GM21825 (cell line): ENCODE results near the gene ZNF446.
"Not testable (repeated sequence)": the region's sequence is repeated elsewhere in the genome, so short reads cannot be mapped to it uniquely, and the experiment has no call there.

Experiments used
- ATAC-seq: cut with Tn5 transposase; IDR thresholded peaks from one replicate; pipeline ENCODE4 v1.9.1; 2021; ENCODE audit warnings: mild to moderate bottlenecking, moderate library complexity; ENCODE audit not compliant: unreplicated experiment

The ZNF446 gene

DNA sequence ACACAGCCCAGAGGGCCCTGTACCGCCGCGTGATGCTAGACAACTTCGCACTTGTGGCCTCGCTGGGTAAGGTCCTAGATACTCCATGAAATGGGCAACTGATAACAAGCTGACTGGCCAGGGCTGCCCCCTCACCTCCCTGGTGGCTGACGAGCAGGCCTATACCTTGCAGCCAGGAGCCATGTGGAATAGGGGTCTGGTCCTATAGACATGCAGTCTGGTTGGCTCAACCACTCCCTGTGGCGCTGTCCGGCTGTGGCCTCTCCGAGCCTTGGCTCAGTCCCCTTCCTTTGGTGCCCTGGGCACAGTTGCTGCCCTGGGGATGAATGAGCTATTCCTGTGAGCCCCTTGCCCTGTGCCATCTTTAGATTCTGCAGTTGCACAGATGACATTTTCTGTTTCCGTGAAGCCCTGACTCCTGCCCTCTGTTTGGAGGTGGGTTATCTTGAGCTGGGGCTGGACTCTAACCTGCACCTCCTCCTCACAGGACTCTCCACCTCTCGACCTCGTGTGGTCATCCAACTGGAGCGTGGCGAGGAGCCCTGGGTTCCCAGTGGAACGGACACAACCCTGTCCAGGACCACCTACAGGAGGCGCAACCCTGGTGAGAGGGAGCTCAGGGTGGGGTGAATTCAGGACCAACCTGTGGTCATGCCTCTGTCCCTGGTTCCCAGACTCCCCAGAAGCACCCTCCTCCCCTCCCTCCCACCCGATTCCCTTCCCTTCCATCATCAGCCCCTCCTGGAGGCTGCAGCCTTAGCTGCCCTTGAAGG, 6.7 kb upstream of the ZNF446 start:
- no peak for ATAC-seq

DNA sequence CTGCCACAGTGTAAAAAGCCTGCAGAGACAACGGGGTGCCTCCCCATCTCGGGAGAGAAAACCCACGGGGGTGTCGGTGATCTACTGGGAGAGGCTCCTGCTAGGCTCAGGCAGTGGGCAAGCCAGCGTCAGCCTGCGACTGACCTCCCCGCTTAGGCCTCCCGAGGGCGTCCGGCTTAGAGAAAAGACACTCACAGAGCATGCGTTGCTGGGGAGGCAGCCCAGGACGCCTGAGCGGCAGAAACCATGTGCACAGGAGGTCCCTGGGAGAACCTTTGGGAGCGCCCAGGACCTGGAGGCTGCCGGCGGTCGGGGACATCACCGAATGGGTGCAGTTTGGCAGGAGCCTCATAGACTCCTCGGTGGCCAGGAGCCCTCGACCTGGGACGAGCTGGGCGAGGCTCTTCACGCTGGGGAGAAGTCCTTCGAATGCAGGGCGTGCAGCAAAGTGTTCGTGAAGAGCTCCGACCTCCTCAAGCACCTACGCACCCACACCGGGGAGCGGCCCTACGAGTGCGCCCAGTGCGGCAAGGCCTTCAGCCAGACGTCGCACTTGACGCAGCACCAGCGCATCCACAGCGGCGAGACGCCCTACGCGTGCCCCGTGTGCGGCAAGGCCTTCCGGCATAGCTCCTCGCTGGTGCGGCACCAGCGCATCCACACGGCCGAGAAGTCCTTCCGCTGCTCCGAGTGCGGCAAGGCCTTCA, 5.2 kb upstream of the ZNF446 start:
- ATAC-seq: not testable (repeated sequence)

DNA sequence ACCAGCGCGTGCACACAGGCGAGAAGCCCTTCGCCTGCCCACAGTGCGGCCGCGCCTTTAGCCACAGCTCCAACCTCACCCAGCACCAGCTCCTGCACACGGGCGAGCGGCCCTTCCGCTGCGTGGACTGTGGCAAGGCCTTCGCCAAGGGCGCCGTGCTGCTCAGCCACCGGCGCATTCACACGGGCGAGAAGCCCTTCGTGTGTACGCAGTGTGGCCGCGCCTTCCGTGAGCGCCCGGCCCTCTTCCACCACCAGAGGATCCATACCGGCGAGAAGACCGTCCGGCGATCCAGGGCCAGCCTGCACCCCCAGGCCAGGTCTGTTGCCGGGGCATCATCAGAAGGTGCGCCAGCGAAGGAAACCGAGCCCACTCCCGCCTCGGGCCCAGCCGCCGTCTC, 4.4 kb upstream of the ZNF446 start:
- ATAC-seq: no peak

DNA sequence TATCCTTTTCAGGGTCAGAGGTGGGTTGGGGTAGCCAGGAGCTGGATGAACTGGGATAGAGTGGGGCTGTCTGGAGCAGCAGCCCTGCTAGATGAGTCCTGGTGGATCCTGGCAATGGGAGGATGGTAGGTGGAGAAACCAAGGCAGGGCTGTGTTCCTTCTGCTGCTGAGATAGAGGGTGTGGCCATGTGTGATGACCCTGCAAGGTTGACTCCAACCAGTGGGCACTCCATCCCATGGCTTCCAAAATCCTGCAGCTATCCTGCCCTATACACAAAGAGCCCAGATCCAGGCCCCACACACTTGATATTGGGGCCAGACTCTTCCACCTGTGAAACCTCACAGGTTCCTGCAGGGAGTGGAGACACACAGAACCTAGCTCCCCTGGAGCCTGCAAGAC, 2.4 kb upstream of the ZNF446 start:
- ATAC-seq: no peak

DNA sequence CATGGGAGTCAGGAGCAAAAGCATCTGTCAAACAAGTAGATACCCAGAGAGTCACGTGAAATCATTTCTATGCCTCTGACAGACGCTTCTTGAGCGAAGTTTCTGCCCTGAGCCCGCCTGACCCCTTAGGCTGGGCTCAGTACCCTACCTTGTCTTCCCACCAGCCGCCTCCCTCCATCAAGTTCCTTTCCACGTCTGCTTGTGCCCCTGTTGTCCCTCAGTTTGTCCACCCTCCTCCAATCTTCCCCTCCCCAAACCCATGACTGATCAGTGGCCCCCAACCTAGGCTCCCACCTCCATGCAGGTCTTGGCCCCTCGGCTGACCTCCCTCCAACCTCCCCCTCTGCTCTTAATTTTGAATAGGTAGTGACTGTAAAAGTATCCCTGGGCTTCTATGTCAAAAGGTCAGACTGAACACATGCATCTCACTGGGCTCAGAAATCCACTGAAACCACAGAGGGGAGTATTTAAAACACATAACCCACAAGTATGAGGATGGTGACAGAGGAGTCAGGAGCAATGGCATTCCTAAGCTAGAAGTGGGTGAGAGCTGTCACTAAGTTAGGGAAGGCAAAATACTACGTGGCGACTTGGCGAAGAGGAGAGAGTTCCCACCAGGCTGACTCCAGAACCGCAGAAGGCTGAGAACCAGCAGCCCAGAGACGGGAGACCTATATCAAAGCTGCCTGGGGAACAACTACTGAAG, 1.7 kb upstream of the ZNF446 start:
- no peak for ATAC-seq

DNA sequence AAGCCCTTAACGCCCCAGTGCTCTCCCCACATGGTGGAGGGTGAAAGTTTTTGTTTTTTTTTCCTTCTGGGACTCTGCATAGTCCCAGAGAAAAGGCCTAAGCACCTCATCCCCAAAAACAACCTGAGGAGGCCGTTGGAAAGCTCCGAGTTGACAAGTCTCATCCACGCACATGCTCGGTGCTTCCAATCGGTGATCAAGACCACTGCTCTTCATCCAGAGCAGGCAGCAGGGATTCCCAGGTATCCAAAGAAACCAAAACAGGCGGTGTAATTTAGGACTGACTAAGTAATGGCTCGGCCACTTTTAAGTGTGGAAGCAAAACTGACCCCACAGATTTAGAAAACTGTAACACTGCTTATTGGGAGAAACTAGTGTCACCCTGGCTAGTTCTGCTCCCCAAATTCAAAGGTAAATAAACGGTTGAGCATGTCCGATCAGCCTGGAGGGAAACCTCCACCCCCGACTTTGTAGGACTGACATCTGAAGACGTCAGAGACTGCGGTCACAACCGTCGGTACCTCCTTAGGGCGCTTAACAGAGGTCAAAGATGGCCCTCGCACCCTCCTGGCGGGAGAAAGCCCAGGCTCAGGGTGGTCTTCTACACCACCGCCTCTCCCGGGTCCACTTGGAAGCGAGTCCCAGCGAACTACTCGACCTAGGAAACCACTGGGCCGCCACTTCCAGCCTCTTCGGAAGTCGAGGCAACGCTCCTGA, 997 bp upstream of the ZNF446 start:
- ATAC-seq: no peak

DNA sequence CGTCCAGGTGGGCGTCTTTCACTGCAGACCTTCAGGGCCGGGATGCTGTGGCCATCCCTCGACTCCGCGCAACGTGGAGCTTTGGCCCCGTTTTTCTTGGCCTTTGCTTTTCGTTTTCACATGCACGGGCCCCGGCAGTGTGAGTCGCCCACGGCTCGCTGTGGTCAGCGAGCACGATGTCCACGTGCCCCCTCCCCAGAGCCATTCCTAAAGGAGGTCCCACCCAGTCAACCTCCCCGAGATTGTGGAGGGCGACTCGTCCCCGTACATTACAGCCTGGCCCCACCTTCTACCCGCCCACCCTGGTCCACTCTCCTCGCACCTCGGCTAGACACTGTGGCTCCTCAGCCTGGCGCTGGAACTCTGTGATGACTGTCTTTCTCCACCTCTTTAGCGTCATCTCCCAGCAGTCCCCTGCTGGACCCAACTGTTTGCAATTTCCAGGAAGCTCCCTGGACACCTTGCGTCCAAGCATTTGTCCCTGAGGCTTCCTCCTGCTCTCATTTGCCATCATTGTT, 405 bp downstream of the ZNF446 start:
- peak; percentile 4 for ATAC-seq

DNA sequence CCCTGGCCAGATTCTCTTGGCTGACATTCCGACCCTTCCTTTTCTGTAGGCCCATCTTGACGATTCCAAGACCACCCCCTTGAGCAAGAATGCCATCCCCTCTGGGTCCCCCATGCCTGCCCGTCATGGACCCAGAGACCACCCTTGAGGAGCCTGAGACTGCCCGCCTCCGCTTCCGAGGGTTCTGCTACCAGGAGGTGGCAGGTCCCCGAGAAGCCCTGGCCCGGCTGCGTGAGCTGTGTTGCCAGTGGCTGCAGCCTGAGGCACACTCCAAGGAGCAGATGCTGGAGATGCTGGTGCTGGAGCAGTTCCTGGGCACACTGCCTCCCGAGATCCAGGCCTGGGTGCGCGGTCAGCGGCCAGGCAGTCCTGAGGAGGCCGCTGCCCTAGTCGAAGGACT, 978 bp downstream of the ZNF446 start:
- no peak for ATAC-seq

DNA sequence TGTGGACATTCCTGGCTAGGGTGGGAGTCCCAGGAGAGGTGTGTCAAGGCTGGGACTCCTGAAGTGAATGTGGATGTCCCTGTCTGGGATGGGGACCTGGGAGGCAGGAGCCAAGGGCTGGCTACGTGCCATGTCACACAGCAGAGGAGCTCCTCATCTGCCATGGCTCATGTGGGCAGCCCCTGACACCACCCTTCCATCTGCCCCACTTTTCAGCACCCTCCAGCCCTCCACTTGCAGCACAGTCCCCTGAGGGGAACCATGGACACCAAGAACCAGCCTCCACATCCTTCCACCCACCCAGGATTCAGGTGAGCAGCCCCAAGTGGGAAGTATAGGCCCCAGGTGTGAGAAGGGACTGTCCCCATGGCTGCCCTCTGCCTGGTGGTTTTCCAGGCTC, 1.7 kb downstream of the ZNF446 start:
- ATAC-seq: no peak

DNA sequence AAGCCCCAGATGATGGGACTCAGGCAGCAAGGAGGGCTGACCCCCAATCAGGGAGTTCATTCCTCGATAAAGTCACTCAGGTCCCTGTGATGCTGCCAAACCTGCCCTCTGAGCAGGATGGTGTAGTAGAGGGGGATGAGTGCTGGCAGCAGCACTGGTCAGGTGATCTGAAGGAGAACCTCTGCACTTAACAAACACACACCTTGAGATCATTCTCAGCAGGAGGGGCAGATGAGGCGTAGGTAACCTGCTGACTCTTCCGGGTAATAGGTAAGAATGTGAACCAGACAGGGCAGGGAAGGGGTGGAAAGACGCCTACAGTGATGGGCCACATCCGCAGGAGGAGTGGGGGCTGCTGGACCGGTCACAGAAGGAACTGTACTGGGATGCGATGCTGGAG, 3.2 kb downstream of the ZNF446 start:
- no peak for ATAC-seq

DNA sequence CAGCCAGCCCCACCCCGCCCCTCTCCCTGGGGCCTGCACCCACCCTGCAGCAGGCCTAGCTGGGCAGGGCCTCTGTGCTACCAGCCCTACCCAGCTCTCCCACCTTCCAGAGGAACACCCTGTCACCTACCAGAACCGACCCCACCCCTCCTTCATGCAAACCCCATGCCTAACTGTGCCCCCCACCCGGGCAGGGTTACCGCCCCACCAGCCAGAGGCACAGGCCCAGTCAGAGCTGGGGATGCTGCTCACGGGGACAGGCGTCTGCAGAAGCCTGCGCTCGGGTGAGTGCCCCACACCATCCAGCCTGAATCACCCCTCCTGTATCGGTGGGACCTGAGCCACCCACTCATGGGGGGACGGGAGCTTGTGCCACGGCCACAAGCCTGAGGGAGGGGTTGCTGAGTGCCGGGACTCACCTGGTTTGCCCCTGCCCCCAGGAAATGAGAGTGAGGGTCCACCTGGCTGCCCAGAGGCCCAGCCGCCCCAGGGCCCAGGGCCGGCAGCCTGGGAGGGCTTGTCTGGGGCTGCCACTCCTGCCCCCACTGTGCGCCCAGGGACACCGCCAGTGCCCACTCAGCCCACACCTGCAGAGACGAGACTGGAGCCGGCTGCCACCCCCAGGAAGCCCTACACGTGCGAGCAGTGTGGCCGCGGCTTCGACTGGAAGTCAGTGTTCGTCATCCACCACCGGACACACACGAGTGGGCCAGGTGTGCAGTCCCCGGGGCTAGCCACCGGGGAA, 3.8 kb downstream of the ZNF446 start:
- ATAC-seq: no peak

DNA sequence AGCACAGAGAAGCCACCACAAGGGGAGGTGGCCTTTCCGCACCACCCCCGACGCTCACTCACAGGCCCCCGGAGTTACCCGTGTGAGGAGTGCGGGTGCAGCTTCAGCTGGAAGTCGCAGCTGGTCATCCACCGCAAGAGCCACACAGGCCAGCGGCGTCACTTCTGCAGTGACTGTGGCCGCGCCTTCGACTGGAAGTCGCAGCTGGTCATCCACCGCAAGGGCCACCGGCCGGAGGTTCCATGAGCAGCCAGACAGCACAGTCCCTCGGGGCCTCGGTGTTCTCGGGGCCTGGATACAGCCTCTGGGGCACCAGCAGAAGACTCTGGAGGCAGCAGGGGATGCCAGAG, 4.3 kb downstream of the ZNF446 start:
- ATAC-seq: no peak

DNA sequence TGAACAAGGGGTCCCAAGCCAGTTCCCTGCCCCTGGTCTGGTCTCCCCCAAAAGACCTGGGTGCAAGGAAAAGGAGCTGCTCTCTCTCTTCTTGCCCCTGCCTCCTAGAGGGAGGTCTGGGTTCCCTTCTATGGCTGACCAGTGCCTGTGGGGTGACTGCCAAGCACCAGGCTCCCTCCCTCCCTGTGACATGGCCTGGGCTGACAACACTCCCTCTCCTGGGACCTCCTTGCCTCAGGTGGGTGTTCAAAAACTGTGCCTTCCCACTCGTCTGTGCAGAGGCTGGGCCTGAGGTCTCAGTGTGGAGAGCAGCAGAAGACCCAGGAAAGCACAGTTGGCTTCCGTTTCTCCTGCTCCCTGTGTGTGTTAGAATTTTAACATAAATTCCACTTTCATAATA, 4.7 kb downstream of the ZNF446 start:
- ATAC-seq: no peak

DNA sequence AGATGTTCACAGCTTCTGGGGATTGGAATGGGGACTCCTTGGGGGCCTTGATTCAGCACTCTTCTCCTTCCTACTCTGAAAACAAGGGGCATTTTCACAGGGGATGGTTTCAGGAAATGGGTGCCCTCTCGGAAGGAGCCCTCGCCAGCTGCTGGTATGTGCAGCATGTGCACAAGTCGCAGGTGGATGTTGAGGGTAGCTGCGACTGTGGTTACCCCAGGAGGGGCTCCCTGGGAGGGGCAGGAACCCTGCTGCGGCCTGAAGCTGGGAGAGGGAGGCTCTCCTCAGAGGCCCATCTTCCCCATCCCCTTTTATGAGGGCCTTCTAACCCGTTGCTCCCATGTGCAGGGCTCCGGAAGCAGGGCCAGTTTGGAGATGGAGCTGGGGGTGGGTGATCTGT, 6.2 kb downstream of the ZNF446 start:
- ATAC-seq: no peak

DNA sequence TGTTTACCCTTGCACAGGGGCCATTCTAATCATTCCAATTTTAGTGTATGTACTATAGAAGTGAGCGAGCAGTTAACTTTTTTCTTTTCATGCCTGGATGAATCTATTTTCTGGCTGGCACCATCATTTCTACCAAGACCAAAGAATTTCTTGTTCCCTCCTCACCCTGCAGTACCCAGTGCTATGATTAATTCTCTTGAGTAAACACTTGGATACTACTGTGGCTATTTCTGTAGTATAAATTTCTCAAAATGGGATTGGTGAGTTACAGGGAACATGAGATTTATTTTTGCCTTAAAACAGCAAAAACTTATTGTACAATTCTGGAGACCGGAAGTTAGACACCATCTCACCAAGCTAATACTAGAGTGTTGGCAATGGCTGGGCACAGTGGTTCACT, 7.6 kb downstream of the ZNF446 start:
- no peak for ATAC-seq

DNA sequence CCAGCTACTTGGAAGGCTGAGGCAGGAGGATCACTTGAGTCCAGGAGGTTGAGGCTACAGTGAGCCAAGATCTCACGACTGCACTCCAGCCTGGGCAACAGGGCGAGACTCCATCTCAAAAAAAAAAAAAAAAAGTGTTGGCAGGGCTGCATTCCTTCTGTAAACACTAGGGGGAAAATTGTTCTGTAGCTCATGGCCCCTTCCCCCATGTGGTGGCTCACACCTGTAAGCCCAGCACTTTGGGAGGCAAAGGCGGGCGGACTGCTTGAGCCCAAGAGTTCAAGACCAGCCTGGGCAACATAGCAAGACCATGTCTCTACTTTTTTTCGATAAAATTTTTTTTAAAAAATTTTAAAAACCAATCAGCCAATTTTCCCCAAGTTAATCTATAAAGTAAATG, 8.2 kb downstream of the ZNF446 start:
- ATAC-seq: not testable (repeated sequence)

DNA sequence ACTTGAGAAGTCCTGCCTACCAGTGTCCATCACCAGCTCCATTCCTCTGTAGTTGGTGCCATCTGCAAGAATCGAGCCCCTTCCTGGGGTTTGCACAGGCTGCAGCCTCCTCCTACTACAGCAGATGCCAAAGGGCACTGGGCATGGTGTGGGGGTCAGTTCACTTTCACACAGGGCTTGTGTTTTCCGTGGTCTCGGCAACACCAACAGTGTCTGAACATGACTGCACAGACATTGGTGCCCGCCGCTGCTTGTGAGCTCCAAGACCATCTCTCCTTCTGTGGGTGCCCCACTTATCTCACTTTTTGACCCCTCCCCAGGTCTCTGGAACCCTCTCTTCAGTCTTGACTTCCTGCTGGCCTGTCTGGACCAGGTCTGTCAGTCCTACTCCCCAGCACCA, 15.2 kb downstream of the ZNF446 start:
- ATAC-seq: no peak

DNA sequence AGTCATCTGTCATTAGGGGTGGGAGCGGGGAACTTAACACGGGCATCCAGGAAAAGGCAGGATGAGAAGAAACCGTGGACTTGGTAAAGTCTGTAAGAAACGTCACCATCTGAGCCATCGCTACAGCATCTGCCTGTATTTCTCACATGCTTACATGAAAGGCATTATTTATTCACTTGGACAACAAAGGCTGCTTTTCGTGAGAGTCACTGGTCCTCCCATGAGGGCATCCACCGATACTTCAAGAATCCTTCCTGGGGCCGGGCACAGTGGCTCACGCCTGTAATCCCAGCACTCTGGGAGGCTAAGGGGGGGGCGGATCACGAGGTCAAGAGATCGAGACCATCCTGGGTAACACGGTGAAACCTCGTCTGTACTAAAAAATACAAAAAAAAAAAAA, 16.1 kb downstream of the ZNF446 start:
- ATAC-seq: no peak

DNA sequence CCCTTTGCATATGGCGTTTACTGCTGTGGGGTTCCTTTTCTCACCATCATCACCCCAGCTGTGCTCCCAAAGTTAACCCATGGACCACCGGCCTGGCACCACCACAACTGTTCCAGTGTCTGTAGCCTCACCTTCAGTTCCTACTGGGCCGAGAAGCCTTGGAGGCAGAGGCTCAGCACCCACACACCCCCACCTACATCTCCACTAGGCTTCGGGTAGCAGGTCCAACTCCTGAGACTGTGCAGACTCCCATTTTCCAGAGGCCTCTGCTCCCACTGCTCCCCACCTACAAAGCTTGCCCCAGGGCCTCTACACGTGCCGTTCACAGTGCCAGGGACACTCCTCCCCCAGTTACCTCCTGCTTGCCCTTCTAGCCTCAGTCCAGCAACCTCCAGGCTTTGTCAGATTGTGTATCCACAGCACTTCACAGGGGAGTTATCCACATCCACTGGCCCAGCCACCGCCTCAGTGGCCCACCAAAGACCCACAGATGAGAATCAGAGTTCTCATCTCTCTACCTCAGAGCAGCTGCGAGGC, 21.6 kb downstream of the ZNF446 start:
- no peak for ATAC-seq

DNA sequence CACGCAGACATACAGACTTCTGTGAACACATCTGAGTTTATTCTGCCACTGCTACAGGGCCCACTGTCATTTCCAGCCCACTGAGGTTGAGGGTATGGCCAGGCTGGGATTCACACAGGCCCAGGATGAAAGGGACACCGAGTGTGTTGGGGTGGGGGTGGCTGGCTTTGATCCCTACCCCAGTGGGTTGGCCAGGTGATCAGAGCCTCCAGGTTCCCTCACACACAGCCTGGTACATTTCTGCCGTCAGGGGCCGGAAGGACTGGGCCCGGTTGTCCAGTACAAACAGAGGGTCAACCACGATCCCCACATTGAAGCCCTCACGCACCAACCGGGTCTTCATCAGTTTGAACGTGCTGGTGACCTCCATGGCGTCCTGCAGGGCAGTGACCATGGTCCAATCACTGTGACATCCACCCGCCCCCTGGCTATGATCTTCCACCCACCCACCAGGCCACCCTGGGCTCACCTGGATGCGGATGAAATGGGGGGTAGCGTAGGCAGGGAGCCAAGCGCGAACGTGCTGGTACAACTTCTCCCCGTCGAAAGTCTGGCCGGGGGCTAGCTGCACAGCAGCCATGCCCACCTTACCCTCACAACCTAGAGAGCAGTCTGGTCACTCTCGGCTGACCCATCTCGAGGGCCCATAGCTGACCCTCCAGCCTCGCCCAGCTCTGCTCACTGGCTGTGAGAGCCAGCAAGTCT, 22.3 kb downstream of the ZNF446 start:
- ATAC-seq: peak; percentile 3
